Measurements from ENCODE around the gene SCG2. TPM values are rescaled to one million over a fixed set of nuclear protein-coding genes. Genes with fewer than 3 reads are reported as not detected.

SCG2 gene
- total RNA-seq, 1 experiment from 2014 or later = not detected

DNA sequence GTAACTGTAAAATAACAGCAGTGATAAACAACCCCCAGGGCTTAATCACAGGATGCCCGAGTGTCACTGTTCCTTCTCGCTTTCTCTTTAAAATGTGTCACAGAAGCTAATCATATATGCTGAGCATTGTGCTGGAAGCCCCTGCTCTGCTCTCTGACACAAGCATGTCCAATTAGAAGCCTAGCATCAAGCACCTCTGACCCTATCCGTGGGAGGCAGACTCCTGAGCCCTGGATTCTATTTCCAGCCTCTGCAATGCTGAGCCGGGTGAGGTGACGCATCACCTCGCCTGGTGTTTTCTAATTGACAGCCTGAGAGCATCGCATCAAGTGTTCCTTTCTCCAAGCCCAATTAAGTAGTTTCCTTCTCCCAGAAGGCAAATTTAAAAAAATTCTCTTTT, 19.7 kb upstream of the SCG2 start:
- Histone ChIP-seq H3K27ac (no peak overlapping the region), H3K36me3 (no peaks in the 10 kb centered on the region), H3K4me3 (no peak overlapping the region), H3K27me3 (no peaks in the 10 kb centered on the region), H3K4me1 (no peaks in the 10 kb centered on the region), H3K9me3 (replicated peaks) (no peaks in the 10 kb centered on the region)
- DNase-seq = no peak

DNA sequence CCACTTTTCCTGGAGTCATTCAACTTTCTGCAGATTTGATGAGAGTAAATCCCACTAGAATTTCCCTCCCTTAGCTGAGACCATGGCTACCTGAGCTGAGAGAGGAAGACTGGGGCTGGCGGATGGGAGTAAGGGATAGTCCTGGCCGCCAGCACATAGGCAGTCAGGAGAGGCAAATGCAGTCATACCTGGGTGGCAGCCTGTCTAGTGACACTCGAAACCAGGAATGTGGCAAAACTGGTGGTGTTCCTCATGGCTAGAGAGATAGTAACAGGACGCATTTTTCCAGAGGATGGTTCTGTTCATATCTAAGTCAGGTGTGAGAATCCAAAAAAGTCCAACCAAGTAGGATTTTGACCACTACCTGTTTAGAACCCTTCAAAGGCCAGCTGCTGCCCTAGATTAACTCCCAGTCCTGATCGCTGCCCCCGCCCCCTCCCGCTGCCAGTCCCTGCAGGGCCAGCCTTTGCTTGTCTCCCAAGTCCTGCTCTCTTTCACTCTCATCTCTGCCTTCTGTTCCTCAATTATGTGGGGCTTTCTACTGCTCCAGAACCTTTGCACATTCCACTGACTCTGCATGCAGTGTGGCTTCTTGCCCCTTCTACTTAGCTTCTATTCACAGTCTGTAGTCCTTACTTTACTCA, 17.4 kb upstream of the SCG2 start:
- Histone ChIP-seq H3K4me1 (no peaks in the 10 kb centered on the region), H3K9me3 (replicated peaks) (no peaks in the 10 kb centered on the region), H3K27me3 (no peaks in the 10 kb centered on the region), H3K36me3 (no peaks in the 10 kb centered on the region), H3K4me3 (no peak overlapping the region), H3K27ac (no peak overlapping the region)
- no peak for DNase-seq

GRCh38 chr2:223618172-223619035, 16.2 kb upstream of the SCG2 start:
- no peaks in the 10 kb centered on the region for H3K36me3 ChIP-seq
- DNase-seq = no peak
- H3K27me3 ChIP-seq = no peaks in the 10 kb centered on the region
- no peak overlapping the region for H3K27ac ChIP-seq
- no peak overlapping the region for H3K4me3 ChIP-seq
- H3K9me3 ChIP-seq (replicated peaks) = no peaks in the 10 kb centered on the region
- H3K4me1 ChIP-seq = no peaks in the 10 kb centered on the region

DNA sequence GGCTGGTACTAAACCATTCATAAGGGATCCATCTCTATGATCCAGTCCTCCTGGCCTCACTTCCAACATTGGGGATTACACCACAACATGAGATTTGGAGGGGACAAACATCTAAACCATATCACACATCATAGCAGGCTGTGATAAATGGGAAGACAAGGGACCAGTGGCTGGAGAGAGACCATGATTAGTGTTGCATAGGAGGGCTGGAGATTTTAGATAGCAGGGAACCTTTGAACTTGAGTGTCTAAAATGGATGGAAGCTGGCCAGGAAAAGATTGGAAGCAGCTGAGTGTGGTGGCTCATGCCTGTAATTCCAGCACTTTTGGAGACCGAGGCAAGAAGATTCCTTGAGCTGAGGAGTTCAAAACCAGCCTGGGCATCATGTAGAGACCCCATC, 12.4 kb upstream of the SCG2 start:
- H3K27me3 ChIP-seq = no peaks in the 10 kb centered on the region
- H3K27ac ChIP-seq = no peak overlapping the region
- no peak for DNase-seq
- no peaks in the 10 kb centered on the region for H3K9me3 ChIP-seq (replicated peaks)
- H3K4me3 ChIP-seq = no peak overlapping the region
- H3K36me3 ChIP-seq = no peaks in the 10 kb centered on the region
- no peaks in the 10 kb centered on the region for H3K4me1 ChIP-seq

DNA sequence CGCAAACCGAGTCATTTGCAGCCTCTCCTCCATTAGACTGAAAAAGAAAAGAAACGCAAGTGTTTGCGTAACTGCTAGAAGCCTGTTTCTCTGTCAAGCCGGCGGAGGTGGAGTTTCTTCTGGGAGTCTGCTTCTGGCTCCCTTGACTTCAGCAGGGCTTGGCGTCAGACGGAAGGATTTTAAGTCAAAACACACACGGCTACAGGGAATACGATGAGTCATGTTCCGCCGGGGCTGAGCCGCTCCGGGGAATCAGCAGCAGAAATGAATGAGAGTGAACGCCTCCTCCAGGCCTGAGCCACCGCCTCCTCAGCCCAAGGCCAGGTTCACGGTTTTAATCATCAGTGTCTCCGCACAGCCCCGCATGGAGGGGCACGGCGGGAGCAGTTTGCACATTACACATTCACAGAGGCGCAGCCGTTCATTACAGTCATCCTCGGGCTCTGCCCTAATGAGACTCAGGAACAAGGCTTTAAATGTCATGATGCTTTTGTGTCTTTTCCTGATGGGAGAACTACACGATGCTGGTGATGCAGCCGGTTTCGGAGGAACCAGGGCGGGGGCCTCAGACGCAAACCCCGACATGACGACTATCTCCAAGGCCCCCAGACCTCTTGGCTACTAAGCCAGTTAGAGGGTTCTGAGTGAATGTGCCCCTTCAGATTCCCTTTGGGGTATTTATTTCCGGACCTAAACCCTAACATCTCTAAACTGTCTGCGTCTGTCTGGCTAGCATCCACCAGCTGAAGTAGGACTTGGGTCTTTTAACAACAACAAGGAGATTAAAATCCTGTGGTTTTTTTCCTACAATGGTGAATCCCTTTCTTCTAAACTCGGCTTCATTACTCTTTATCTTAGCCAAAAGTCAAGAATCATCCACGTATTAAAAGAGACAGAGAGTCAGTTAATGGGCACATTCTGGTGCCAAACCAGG, 11.1 kb upstream of the SCG2 start:
- H3K27me3 ChIP-seq = no peaks in the 10 kb centered on the region
- H3K4me1 ChIP-seq = no peaks in the 10 kb centered on the region
- H3K27ac ChIP-seq = no peak overlapping the region
- no peak overlapping the region for H3K4me3 ChIP-seq
- no peaks in the 10 kb centered on the region for H3K36me3 ChIP-seq
- no peaks in the 10 kb centered on the region for H3K9me3 ChIP-seq (replicated peaks)
- DNase-seq = peak; percentile 12 to 38

GRCh38 chr2:223612501-223612900, 10.3 kb upstream of the SCG2 start:
- Histone ChIP-seq H3K4me3 (no peak overlapping the region), H3K9me3 (replicated peaks) (no peaks in the 10 kb centered on the region), H3K27me3 (no peaks in the 10 kb centered on the region), H3K4me1 (no peaks in the 10 kb centered on the region), H3K27ac (no peak overlapping the region), H3K36me3 (no peaks in the 10 kb centered on the region)
- DNase-seq = no peak

DNA sequence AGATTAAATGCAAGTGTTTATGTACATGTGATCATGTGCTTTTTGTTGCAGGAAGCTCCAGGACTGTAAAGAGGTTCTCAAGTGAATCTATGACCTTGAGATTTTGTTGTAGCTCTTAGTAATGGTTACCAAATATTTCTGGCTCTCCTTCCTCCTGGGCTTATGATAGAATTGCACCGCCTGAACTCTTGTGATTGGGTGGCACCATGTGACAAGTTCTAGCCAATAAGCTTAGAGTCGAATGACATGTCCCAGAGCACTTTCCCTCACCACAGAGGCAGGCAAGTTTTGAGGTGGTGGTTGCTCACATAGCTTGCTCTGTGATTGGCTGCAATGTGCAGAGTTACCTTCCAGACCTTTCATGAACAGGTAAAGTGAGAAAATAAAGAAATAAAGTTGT, 8.9 kb upstream of the SCG2 start:
- no peak for DNase-seq
- Histone ChIP-seq H3K27ac (no peak overlapping the region), H3K9me3 (replicated peaks) (no peaks in the 10 kb centered on the region), H3K36me3 (no peaks in the 10 kb centered on the region), H3K4me1 (no peaks in the 10 kb centered on the region), H3K27me3 (no peaks in the 10 kb centered on the region), H3K4me3 (no peak overlapping the region)

GRCh38 chr2:223607476-223607875, 5.3 kb upstream of the SCG2 start:
- Histone ChIP-seq H3K4me1 (no peaks in the 10 kb centered on the region), H3K36me3 (no peaks in the 10 kb centered on the region), H3K9me3 (replicated peaks) (no peaks in the 10 kb centered on the region), H3K4me3 (no peak overlapping the region), H3K27me3 (no peaks in the 10 kb centered on the region), H3K27ac (no peak overlapping the region)
- no peak for DNase-seq

DNA sequence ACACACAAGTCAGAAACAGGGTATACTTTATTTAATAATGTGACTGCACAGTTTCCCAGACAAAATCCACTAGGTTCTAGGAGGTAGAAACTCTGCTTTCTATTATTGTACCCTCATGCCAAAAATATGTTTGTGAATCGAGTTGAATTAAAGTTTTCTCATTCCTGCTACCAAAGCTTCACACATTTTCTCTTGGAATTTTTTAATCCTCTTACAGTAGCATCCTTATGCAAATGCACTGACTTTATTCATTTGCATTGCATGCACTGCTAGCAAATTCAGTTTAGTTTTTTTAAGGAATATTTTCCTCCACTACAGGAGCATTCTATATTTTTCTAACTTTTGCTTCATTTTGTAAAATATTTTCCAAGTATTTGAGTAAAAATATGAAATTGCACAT, 4.8 kb upstream of the SCG2 start:
- no peaks in the 10 kb centered on the region for H3K9me3 ChIP-seq (replicated peaks)
- DNase-seq = no peak
- H3K27me3 ChIP-seq = no peaks in the 10 kb centered on the region
- no peaks in the 10 kb centered on the region for H3K36me3 ChIP-seq
- H3K27ac ChIP-seq = no peak overlapping the region
- H3K4me1 ChIP-seq = no peaks in the 10 kb centered on the region
- H3K4me3 ChIP-seq = no peak overlapping the region

GRCh38 chr2:223604231-223604630, 2.1 kb upstream of the SCG2 start:
- no peaks in the 10 kb centered on the region for H3K9me3 ChIP-seq (replicated peaks)
- H3K4me1 ChIP-seq = no peaks in the 10 kb centered on the region
- no peak for DNase-seq
- no peak overlapping the region for H3K4me3 ChIP-seq
- H3K36me3 ChIP-seq = no peaks in the 10 kb centered on the region
- H3K27me3 ChIP-seq = no peaks in the 10 kb centered on the region
- H3K27ac ChIP-seq = no peak overlapping the region

GRCh38 chr2:223602972-223603371, 811 bp upstream of the SCG2 start:
- Histone ChIP-seq H3K4me1 (no peaks in the 10 kb centered on the region), H3K4me3 (no peak overlapping the region), H3K36me3 (no peaks in the 10 kb centered on the region), H3K27ac (no peak overlapping the region), H3K27me3 (no peaks in the 10 kb centered on the region), H3K9me3 (replicated peaks) (no peaks in the 10 kb centered on the region)
- no peak for DNase-seq

- no peak overlapping the region for H3K27ac ChIP-seq
- no peak for DNase-seq
- no peak overlapping the region for H3K4me3 ChIP-seq
- H3K9me3 ChIP-seq (replicated peaks) = no peaks in the 10 kb centered on the region
- no peaks in the 10 kb centered on the region for H3K36me3 ChIP-seq
- H3K4me1 ChIP-seq = no peaks in the 10 kb centered on the region
- no peaks in the 10 kb centered on the region for H3K27me3 ChIP-seq
Observed at GRCh38 chr2:223601018-223601417, 1.1 kb downstream of the SCG2 start.

DNA sequence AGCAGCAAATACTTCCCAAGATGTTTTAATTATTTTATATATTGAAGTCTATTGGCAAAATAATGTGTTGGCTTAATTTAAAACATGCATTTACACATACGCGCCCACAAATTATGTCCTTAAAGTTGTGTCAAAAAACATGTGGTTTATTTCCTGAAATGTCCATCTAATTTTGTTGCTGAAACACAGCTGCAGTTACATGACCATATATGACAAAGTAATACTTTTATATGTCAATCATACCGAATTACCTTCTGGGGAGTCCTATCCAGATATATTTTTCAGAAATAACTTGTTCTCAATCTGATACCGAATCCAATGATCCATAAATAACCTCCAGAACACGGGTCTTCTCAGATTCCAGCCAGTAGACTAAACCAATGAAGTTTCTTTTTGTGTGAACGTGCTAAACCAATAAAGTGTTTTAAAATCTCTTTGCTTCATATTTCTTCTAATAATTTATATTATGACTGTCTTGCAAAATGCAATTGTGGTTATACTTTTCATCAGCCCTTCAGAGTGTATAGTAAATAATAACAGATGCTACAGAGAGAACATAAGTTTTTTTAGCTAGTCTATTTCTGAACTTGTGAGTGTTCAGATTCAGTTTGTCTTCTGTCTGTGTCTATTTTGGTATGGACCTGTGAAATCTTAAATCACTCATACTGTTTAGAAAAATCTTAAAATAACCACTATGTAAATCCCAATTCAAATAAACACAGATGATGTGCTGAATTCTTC, 2.4 kb downstream of the SCG2 start:
- Histone ChIP-seq H3K27me3 (no peaks in the 10 kb centered on the region), H3K4me1 (no peaks in the 10 kb centered on the region), H3K27ac (no peak overlapping the region), H3K36me3 (no peaks in the 10 kb centered on the region), H3K4me3 (no peak overlapping the region), H3K9me3 (replicated peaks) (no peaks in the 10 kb centered on the region)
- no peak for DNase-seq

DNA sequence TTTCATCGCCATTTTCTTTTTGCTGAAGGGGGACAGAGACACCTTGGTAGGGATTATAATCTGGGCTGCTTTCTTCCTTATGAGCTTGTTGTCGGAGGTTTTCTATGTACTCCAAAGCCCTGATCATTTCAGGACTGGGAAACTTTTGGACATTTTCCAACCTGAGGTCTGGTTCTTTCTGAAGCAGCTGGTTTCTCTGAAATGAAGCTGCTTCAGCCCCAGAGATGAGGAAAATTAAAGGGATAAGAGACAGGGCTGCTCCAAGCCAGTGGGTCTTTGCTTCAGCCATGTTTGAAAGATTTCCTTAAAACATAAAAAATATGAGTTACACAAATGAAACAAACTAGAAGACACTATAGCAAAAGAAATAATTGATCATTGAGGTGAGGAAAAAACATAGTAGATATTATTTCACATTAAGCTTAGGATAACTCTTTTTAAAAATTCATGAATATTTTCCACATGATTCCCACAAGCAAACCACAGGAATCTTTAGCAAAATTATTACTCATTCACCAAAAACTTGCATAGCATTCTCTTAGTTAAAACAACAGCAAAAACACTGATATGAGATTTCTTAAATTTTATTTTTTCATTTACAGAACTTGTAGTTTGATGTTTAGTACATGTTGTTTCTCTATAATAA, 3.0 kb downstream of the SCG2 start:
- Histone ChIP-seq H3K9me3 (replicated peaks) (no peaks in the 10 kb centered on the region), H3K36me3 (no peaks in the 10 kb centered on the region), H3K27ac (no peak overlapping the region), H3K4me3 (no peak overlapping the region), H3K4me1 (no peaks in the 10 kb centered on the region), H3K27me3 (no peaks in the 10 kb centered on the region)
- peak in 1 of 2 experiments; percentile 19 for DNase-seq
